Esophagus muscularis mucosa (tissue), 3 donors: Measurements from ENCODE around the gene TANGO2.

Experiments used
- EP300 ChIP-seq: sonication (generic); formaldehyde crosslinking; IDR thresholded peaks from one replicate; pipeline ENCODE4 v1.6.1; 2017; ENCODE audit warnings: antibody characterized with exemption
- TF ChIP-seq, protein P1 (sequence below), 3 experiments: fragments of 200-600 bp in 2 of 3; fragments of 450-650 bp in 1 of 3; sonication (generic) in 2 of 3; IDR thresholded peaks; one replicate each; pipeline ENCODE4 v1.5.1; 2017 to 2019; ENCODE audit warnings: antibody characterized with exemption in 3 of 3, mild to moderate bottlenecking in 2 of 3, moderate library complexity in 1 of 3

- no peak for TF ChIP-seq EP300
- TF ChIP-seq, protein P1, sequence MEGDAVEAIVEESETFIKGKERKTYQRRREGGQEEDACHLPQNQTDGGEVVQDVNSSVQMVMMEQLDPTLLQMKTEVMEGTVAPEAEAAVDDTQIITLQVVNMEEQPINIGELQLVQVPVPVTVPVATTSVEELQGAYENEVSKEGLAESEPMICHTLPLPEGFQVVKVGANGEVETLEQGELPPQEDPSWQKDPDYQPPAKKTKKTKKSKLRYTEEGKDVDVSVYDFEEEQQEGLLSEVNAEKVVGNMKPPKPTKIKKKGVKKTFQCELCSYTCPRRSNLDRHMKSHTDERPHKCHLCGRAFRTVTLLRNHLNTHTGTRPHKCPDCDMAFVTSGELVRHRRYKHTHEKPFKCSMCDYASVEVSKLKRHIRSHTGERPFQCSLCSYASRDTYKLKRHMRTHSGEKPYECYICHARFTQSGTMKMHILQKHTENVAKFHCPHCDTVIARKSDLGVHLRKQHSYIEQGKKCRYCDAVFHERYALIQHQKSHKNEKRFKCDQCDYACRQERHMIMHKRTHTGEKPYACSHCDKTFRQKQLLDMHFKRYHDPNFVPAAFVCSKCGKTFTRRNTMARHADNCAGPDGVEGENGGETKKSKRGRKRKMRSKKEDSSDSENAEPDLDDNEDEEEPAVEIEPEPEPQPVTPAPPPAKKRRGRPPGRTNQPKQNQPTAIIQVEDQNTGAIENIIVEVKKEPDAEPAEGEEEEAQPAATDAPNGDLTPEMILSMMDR (IDR thresholded peaks at IDR 0.05): no peak
Measured at GRCh38 chr22:19990188-19990587, 30.7 kb upstream of the TANGO2 start.
